HG02970 (cell line): ENCODE measurements around the gene PORCN.

Experiments
- ATAC-seq: cut with Tn5 transposase; IDR thresholded peaks from one replicate; pipeline ENCODE4 v1.9.1; 2021; ENCODE audit warnings: mild to moderate bottlenecking, moderate library complexity, moderate number of reproducible peaks; ENCODE audit not compliant: unreplicated experiment, low FRiP score

Gene PORCN

GRCh38 chrX:48475774-48476577 is 32.8 kb upstream of the PORCN start, which contains the start of gene FTSJ1:
FTSJ1 (plus strand) TSS chrX:48476199; CDS start chrX:48478048, 1,849 bp downstream.
- peak; percentile 79 for ATAC-seq

- ATAC-seq: no peak
These were observed 31.9 kb upstream of the PORCN start for GRCh38 chrX:48476919-48477318.

- ATAC-seq: no peak
These were observed 30.6 kb upstream of the PORCN start for GRCh38 chrX:48477960-48478755.

- no peak for ATAC-seq
These were observed 30.0 kb upstream of the PORCN start for GRCh38 chrX:48478806-48479205.

GRCh38 chrX:48480142-48480541 is 28.6 kb upstream of the PORCN start:
- ATAC-seq: no peak

GRCh38 chrX:48480583-48480982 is 28.2 kb upstream of the PORCN start:
- no peak for ATAC-seq

GRCh38 chrX:48482526-48482925 is 26.3 kb upstream of the PORCN start:
- ATAC-seq: no peak

- no peak for ATAC-seq
These were observed 21.4 kb upstream of the PORCN start for GRCh38 chrX:48487362-48487798.

GRCh38 chrX:48488034-48488433 is 20.8 kb upstream of the PORCN start:
- no peak for ATAC-seq

GRCh38 chrX:48489296-48489695 is 19.5 kb upstream of the PORCN start:
- no peak for ATAC-seq

GRCh38 chrX:48489892-48490291 is 18.9 kb upstream of the PORCN start:
- ATAC-seq: no peak

GRCh38 chrX:48490661-48491060 is 18.1 kb upstream of the PORCN start:
- no peak for ATAC-seq

- no peak for ATAC-seq
These were observed 17.0 kb upstream of the PORCN start for GRCh38 chrX:48491809-48492208.

- no peak for ATAC-seq
These were observed 16.4 kb upstream of the PORCN start for GRCh38 chrX:48492293-48492910.

- no peak for ATAC-seq
These were observed 14.9 kb upstream of the PORCN start for GRCh38 chrX:48493890-48494364.

GRCh38 chrX:48496660-48497059 is 12.1 kb upstream of the PORCN start:
- ATAC-seq: no peak

- ATAC-seq: no peak
These were observed 10.9 kb upstream of the PORCN start for GRCh38 chrX:48497871-48498270.

- ATAC-seq: no peak
These were observed 10.4 kb upstream of the PORCN start for GRCh38 chrX:48498374-48498809.

GRCh38 chrX:48504261-48504660 is 4.5 kb upstream of the PORCN start:
- no peak for ATAC-seq

GRCh38 chrX:48505481-48505880 is 3.3 kb upstream of the PORCN start:
- no peak for ATAC-seq

GRCh38 chrX:48507246-48507645 is 1.5 kb upstream of the PORCN start:
- ATAC-seq: no peak
